Measurements from ENCODE around the gene RBL1. TPM values are rescaled to one million over a fixed set of nuclear protein-coding genes. Genes with fewer than 3 reads are reported as not detected.

The RBL1 gene
- total and polyA plus RNA-seq, 8 donors = 9.8 to 15.4 (median 12.7) TPM

DNA sequence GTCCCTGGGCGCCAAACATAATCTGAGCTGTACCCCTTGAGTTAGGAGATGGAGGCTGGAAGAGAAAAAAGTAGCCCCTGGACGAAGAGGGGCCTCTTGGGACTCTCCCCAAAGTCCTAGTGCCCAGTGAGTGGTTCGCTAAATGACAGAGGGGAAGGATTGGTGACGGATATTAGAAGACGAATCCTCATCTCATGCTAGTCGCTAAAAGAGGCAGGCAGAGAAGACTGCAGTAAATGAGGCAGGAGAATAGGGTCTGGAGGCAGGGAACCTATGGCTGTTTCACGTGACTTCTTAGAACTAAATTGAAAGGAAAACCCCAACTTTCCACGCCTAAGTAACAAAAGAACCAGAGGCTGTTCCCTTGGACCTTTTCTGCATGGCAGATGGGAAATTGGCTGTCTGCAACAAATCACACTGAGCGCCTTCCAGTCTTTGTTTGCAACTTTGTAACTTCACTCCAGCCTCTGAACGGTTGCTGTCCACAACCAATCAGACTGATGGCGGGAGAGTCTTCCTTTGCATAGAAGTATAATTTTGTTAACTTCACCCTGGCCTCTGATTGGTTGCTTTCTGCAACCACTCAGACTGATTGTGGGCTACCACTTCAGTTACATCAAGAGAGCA is 731 bp upstream of the RBL1 start:
- Histone ChIP-seq H3K27me3 (no peaks in the 10 kb centered on the region), H3K4me1 (peaks cover 9 to 17% of the 10 kb centered on the region in 2 donors), H3K36me3 (no peaks in the 10 kb centered on the region), H3K4me3 (peak overlapping the region; percentile 95 to 100), H3K27ac (peak overlapping the region in 1 of 2 donors; percentile 68), H3K9me3 (no peaks in the 10 kb centered on the region)
- ATAC-seq (no peak), DNase-seq (no peak)
- intact Hi-C loops (cut with DNase I) = no loop called here
- TF ChIP-seq, protein P1, sequence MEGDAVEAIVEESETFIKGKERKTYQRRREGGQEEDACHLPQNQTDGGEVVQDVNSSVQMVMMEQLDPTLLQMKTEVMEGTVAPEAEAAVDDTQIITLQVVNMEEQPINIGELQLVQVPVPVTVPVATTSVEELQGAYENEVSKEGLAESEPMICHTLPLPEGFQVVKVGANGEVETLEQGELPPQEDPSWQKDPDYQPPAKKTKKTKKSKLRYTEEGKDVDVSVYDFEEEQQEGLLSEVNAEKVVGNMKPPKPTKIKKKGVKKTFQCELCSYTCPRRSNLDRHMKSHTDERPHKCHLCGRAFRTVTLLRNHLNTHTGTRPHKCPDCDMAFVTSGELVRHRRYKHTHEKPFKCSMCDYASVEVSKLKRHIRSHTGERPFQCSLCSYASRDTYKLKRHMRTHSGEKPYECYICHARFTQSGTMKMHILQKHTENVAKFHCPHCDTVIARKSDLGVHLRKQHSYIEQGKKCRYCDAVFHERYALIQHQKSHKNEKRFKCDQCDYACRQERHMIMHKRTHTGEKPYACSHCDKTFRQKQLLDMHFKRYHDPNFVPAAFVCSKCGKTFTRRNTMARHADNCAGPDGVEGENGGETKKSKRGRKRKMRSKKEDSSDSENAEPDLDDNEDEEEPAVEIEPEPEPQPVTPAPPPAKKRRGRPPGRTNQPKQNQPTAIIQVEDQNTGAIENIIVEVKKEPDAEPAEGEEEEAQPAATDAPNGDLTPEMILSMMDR (IDR thresholded peaks at IDR 0.05) = no peak

DNA sequence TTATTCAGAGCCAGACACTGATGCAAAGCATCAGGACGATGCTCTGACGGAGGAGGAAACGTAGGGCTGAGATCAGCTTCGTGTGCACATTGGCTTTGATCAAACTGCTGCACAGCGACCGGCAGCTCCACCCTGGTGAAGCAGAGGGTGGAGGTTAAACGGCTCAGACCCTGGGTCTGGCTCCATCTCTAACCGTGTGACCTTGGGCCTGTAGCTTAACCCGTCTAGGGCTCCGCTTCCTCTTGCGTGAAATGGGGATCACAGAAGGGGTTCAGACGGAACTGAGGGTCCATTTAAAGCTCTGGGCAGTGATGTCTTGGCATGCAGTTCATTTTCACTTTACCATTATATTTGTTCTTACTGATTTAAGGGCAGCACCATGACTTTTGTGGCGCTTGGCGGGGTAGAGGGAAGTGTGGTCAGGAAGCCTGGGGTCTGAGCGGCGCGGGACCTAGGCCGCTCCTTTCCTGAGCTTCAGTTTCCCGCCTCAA is 644 bp downstream of the RBL1 start:
- peak overlapping the region; percentile 39 to 68 for H3K27ac ChIP-seq
- H3K27me3 ChIP-seq = no peaks in the 10 kb centered on the region
- peak; percentile 30 for ATAC-seq
- no peaks in the 10 kb centered on the region for H3K36me3 ChIP-seq
- H3K9me3 ChIP-seq = no peaks in the 10 kb centered on the region
- DNase-seq = peak in 2 of 4 donors; percentile 3 to 6
- peaks cover 9 to 17% of the 10 kb centered on the region in 2 donors for H3K4me1 ChIP-seq
- TF ChIP-seq, protein P1 (IDR thresholded peaks at IDR 0.05) = no peak
- H3K4me3 ChIP-seq = peak overlapping the region; percentile 95 to 100
- intact Hi-C loops (cut with DNase I) = no loop called here

- H3K4me3 ChIP-seq = no peak overlapping the region
- no peaks in the 10 kb centered on the region for H3K9me3 ChIP-seq
- intact Hi-C loops (cut with DNase I) = no loop called here
- H3K4me1 ChIP-seq = peaks cover 9 to 11% of the 10 kb centered on the region in 2 donors
- H3K36me3 ChIP-seq = peaks cover 3 to 14% of the 10 kb centered on the region in 2 donors
- no peak for ATAC-seq
- H3K27ac ChIP-seq = no peak overlapping the region
- DNase-seq = no peak
- no peaks in the 10 kb centered on the region for H3K27me3 ChIP-seq
- TF ChIP-seq, protein P1 (IDR thresholded peaks at IDR 0.05) = no peak
Observed at GRCh38 chr20:37090407-37090806, 5.4 kb downstream of the RBL1 start.

DNA sequence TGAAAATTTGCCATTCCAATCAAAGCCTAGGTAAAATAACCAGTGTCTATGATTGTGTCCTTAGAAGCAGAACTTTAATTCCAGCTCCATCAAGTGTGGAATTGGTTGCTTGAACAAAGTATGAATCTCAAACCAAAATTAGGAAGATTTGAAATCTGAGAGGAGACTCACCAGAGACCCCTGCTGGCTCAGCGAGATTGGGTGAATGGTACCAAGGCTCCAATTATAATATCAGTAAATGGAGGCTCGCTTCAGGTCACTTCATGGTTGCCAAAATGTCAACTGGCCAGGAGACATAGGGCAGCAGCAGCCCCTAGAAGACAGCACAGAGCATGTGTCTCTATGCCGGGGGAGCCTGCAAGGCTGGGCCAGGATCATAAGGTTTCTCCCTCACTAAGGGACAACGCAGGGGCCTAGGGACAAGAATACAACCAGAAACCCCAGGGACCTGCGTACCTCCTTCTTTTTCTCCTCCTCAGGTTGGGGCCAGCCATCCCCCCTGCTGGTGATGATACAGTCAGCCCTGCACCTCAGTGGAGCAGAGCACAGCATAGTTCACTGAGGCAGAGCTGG is 14.0 kb downstream of the RBL1 start:
- intact Hi-C loops (cut with DNase I) = no loop called here
- H3K27me3 ChIP-seq = no peaks in the 10 kb centered on the region
- H3K36me3 ChIP-seq = peaks cover 0 to 24% of the 10 kb centered on the region in 2 donors
- H3K4me3 ChIP-seq = no peak overlapping the region
- H3K27ac ChIP-seq = no peak overlapping the region
- H3K9me3 ChIP-seq = no peaks in the 10 kb centered on the region
- ATAC-seq (peak; percentile 27), DNase-seq (no peak)
- no peaks in the 10 kb centered on the region for H3K4me1 ChIP-seq
- TF ChIP-seq, protein P1 (IDR thresholded peaks at IDR 0.05) = peak in 1 of 2 donors; percentile 21

GRCh38 chr20:37077009-37077408 is 18.8 kb downstream of the RBL1 start:
- DNase-seq (no peak), ATAC-seq (no peak)
- TF ChIP-seq, protein P1 (IDR thresholded peaks at IDR 0.05) = no peak
- H3K9me3 ChIP-seq = no peaks in the 10 kb centered on the region
- no peak overlapping the region for H3K27ac ChIP-seq
- H3K27me3 ChIP-seq = no peaks in the 10 kb centered on the region
- peaks cover 0 to 12% of the 10 kb centered on the region in 2 donors for H3K36me3 ChIP-seq
- H3K4me1 ChIP-seq = no peaks in the 10 kb centered on the region
- intact Hi-C loops (cut with DNase I) = no loop called here
- no peak overlapping the region for H3K4me3 ChIP-seq

Measured in left lung (tissue), 10 donors.